Effector memory CD4-positive, alpha-beta T cell (primary cell): ENCODE measurements around the gene PTPRD.
"Not testable (repeated sequence)": the region's sequence is repeated elsewhere in the genome, so short reads cannot be mapped to it uniquely, and the experiment has no call there.

Source experiments
- DNase-seq, 3 donors: peaks; one replicate each; pipeline ENCODE4 v3.0.0-alpha.2; 2020
- H3K27ac ChIP-seq: 2 replicates; pipeline ENCODE4 v1.7.0; 2013; ENCODE audit warnings: mild to moderate bottlenecking, low read length, moderate library complexity; ENCODE audit not compliant: insufficient read depth, poor library complexity, severe bottlenecking
- H3K27me3 ChIP-seq: replicated peaks from 2 replicates; pipeline ENCODE4 v1.7.0; 2013; ENCODE audit warnings: mild to moderate bottlenecking, low read length; ENCODE audit not compliant: insufficient read depth, control insufficient read depth, poor library complexity, severe bottlenecking
- H3K36me3 ChIP-seq: 2 replicates; pipeline ENCODE4 v1.7.0; 2013; ENCODE audit warnings: mild to moderate bottlenecking, low read length, moderate library complexity; ENCODE audit not compliant: control insufficient read depth, insufficient read depth
- H3K4me1 ChIP-seq: 2 replicates; pipeline ENCODE4 v1.7.0; 2013; ENCODE audit warnings: low read length, mild to moderate bottlenecking; ENCODE audit not compliant: control insufficient read depth, insufficient read depth, poor library complexity, severe bottlenecking
- H3K4me3 ChIP-seq: 2 replicates; pipeline ENCODE4 v1.7.0; 2013; ENCODE audit warnings: low read length, low read depth, mild to moderate bottlenecking; ENCODE audit not compliant: insufficient read depth, poor library complexity, severe bottlenecking
- H3K9me3 ChIP-seq: 2 replicates; pipeline ENCODE4 v1.7.0; 2013; ENCODE audit warnings: mild to moderate bottlenecking, low read length, moderate library complexity; ENCODE audit not compliant: control insufficient read depth

PTPRD gene

DNA sequence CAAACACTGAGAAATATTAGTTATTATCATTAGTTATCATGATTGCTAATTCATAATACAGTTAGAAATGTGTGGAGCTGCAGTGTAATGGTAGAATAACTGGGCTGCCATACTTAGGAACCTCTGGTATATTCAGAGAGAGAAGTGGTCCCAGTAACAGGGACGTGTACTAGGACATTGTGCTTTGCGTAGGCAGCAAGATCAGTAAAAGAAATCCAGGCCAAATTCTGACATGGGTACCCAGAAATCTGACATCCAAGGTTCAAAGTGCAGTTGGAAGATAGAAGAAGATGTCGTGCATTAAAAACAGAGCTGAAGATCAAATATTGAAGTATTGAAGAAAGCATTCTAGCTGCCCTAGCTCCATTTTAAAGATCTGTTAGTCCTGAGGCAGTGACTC lies 1652.5 kb downstream of the PTPRD start:
- Histone ChIP-seq H3K4me1 (no peaks in the 10 kb centered on the region), H3K4me3 (no peak overlapping the region), H3K9me3 (no peaks in the 10 kb centered on the region), H3K27ac (no peak overlapping the region), H3K36me3 (no peaks in the 10 kb centered on the region), H3K27me3 (no peaks in the 10 kb centered on the region)
- DNase-seq = no peak

- Histone ChIP-seq H3K9me3 (no peaks in the 10 kb centered on the region), H3K4me3 (no peak overlapping the region), H3K27me3 (no peaks in the 10 kb centered on the region), H3K27ac (no peak overlapping the region), H3K4me1 (no peaks in the 10 kb centered on the region), H3K36me3 (no peaks in the 10 kb centered on the region)
- no peak for DNase-seq
Observed at GRCh38 chr9:8958358-8958757, 1654.4 kb downstream of the PTPRD start.

DNA sequence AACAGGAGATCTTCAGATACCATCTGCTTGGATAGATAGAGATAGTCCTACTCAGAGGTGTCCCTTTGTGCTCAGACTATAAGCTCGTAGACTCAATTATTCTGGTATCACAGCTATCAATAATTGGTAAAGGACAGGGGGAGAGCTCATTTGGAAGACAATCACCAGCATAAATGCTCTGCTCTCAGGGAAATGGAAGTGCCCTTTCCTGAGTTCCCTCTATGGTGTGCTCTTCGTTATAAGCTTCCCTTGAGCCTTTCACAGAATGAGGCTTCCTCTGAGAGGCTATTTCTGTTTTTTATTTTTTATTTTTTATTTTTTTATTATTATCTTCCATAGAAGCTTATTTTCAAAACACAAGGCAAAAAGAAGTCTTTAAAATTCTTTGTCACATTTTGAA lies 1657.5 kb downstream of the PTPRD start:
- Histone ChIP-seq H3K27me3 (no peaks in the 10 kb centered on the region), H3K9me3 (no peaks in the 10 kb centered on the region), H3K36me3 (no peaks in the 10 kb centered on the region), H3K27ac (no peak overlapping the region), H3K4me3 (no peak overlapping the region), H3K4me1 (no peaks in the 10 kb centered on the region)
- DNase-seq = no peak

DNA sequence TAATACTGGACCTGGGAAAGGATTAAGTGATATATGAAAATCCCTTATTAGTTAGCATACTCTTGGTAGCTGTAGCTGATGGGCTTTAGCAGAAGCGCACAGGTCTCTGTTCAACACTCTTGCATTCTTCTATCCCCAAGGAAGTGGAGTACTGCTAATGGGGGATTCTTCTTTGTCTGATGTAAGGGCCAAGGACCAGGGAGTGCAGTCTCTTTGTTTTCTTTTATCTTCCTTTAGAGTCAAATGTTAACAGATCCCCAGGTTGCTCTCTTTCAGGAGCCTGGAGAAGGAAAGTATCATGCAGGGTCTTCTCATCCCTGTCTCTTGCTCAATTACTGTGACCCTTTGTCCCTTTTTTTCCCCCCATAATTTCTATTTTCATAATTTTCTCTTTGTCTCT lies 1666.3 kb downstream of the PTPRD start:
- Histone ChIP-seq H3K36me3 (no peaks in the 10 kb centered on the region), H3K27me3 (no peaks in the 10 kb centered on the region), H3K4me3 (no peak overlapping the region), H3K27ac (no peak overlapping the region), H3K4me1 (no peaks in the 10 kb centered on the region), H3K9me3 (no peaks in the 10 kb centered on the region)
- no peak for DNase-seq

GRCh38 chr9:8943392-8943791 lies 1669.4 kb downstream of the PTPRD start:
- Histone ChIP-seq H3K36me3 (no peaks in the 10 kb centered on the region), H3K4me3 (no peak overlapping the region), H3K4me1 (no peaks in the 10 kb centered on the region), H3K9me3 (no peaks in the 10 kb centered on the region), H3K27me3 (no peaks in the 10 kb centered on the region), H3K27ac (no peak overlapping the region)
- no peak for DNase-seq

DNA sequence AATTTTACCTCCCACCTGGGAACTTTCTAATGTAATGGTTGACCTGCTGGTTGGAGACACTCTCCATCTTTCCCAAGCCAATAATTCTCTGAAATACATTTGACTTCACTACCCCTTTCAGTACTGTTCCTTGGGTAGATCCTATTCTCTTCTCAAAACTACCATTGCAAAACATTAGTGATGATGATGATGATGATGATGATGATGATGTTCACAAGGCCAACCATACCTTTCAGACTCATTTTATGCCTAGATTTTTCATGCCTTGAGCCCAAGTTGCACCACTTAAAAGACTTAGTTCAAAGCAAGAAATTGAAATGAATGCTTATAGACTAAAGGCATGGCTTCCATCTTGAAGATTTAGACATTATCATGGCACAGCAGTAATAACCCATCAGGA lies 1672.2 kb downstream of the PTPRD start:
- no peak for DNase-seq
- Histone ChIP-seq H3K4me3 (no peak overlapping the region), H3K4me1 (no peaks in the 10 kb centered on the region), H3K27me3 (no peaks in the 10 kb centered on the region), H3K27ac (no peak overlapping the region), H3K36me3 (no peaks in the 10 kb centered on the region), H3K9me3 (no peaks in the 10 kb centered on the region)

DNA sequence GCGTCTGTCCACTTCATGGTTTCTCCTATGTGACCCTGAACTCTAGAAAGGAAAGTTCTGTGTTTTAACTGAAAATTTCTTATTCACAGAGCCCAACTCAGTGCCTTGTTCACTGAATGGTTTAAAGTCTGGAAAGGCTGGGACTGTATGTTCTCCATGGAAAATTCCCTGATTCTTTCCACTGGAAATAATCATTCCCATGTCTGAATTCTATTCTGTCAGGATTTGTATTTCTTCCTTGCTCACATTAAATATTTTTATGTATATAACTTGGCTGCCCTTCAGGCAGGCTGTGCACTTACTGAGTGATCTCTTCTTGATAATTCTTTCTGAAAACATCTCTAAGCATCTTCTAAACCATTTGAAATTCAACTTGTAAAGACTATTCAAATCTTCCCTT lies 1686.3 kb downstream of the PTPRD start:
- Histone ChIP-seq H3K9me3 (no peaks in the 10 kb centered on the region), H3K27ac (no peak overlapping the region), H3K27me3 (no peaks in the 10 kb centered on the region), H3K4me1 (no peaks in the 10 kb centered on the region), H3K4me3 (no peak overlapping the region), H3K36me3 (no peaks in the 10 kb centered on the region)
- DNase-seq = no peak

- Histone ChIP-seq H3K4me1 (no peaks in the 10 kb centered on the region), H3K4me3 (no peak overlapping the region), H3K9me3 (no peaks in the 10 kb centered on the region), H3K36me3 (no peaks in the 10 kb centered on the region), H3K27me3 (no peaks in the 10 kb centered on the region), H3K27ac (no peak overlapping the region)
- DNase-seq = no peak
Observed at GRCh38 chr9:8924562-8924961, 1688.2 kb downstream of the PTPRD start.

GRCh38 chr9:8920478-8921183 lies 1692.2 kb downstream of the PTPRD start:
- H3K27ac ChIP-seq, H3K9me3 ChIP-seq, H3K36me3 ChIP-seq, H3K4me3 ChIP-seq, H3K4me1 ChIP-seq, DNase-seq, H3K27me3 ChIP-seq: not testable (repeated sequence)

- no peak for DNase-seq
- Histone ChIP-seq H3K4me3 (no peak overlapping the region), H3K36me3 (no peaks in the 10 kb centered on the region), H3K4me1 (no peaks in the 10 kb centered on the region), H3K27me3 (no peaks in the 10 kb centered on the region), H3K27ac (no peak overlapping the region), H3K9me3 (no peaks in the 10 kb centered on the region)
Observed at GRCh38 chr9:8917956-8918739, 1694.7 kb downstream of the PTPRD start.
